Mesenchymal stem cell (in vitro differentiated cells and primary cell): ENCODE measurements around the gene WDR72.

Source experiments
- DNase-seq: peaks from one replicate; pipeline ENCODE4 v3.0.0-alpha.2; 2013
- H2AFZ ChIP-seq: one replicate; pipeline ENCODE4 v1.6.1; 2013; ENCODE audit warnings: low read depth, mild to moderate bottlenecking, control low read depth, inconsistent platforms, low read length, moderate library complexity
- H2AK5ac ChIP-seq: 2 replicates; pipeline ENCODE4 v1.6.1; 2013; ENCODE audit warnings: low read length, moderate library complexity, mild to moderate bottlenecking, inconsistent platforms; ENCODE audit not compliant: severe bottlenecking
- H2BK120ac ChIP-seq: one replicate; pipeline ENCODE4 v1.6.1; 2013; ENCODE audit warnings: low read depth, mild to moderate bottlenecking, inconsistent platforms, low read length, moderate library complexity
- H2BK12ac ChIP-seq, 2 experiments: one replicate each; pipeline ENCODE4 v1.6.1; 2013; ENCODE audit warnings: inconsistent platforms in 2 of 2, low read length in 2 of 2, mild to moderate bottlenecking in 2 of 2, moderate library complexity in 2 of 2, control low read depth in 1 of 2
- H2BK15ac ChIP-seq: one replicate; pipeline ENCODE4 v1.6.1; 2013; ENCODE audit warnings: mild to moderate bottlenecking, low read depth, inconsistent platforms; ENCODE audit not compliant: poor library complexity, severe bottlenecking
- H2BK5ac ChIP-seq: 2 replicates; pipeline ENCODE4 v1.6.1; 2013; ENCODE audit warnings: low read depth, mild to moderate bottlenecking, low read length, control low read depth, inconsistent platforms; ENCODE audit not compliant: poor library complexity, severe bottlenecking
- H3K14ac ChIP-seq, 2 experiments: one replicate each; pipeline ENCODE4 v1.6.1; 2013; ENCODE audit warnings: inconsistent platforms in 2 of 2, low read length in 2 of 2, control low read depth in 1 of 2, mild to moderate bottlenecking in 1 of 2, moderate library complexity in 1 of 2
- H3K18ac ChIP-seq, 2 experiments: one replicate each; pipeline ENCODE4 v1.6.1; 2013; ENCODE audit warnings: inconsistent platforms in 2 of 2, low read length in 2 of 2, control low read depth in 1 of 2, low read depth in 1 of 2, mild to moderate bottlenecking in 1 of 2
- H3K23ac ChIP-seq, 2 experiments: one replicate each; pipeline ENCODE4 v1.6.1; 2013; ENCODE audit warnings: inconsistent platforms in 2 of 2, low read length in 2 of 2, mild to moderate bottlenecking in 2 of 2, moderate library complexity in 2 of 2, control low read depth in 1 of 2
- H3K27ac ChIP-seq: 2 replicates; pipeline ENCODE4 v1.5.1; 2013; ENCODE audit warnings: mild to moderate bottlenecking, moderate library complexity, low read length, control low read depth, inconsistent platforms; ENCODE audit not compliant: poor library complexity, severe bottlenecking
- H3K27me3 ChIP-seq, 2 experiments: 2 replicates each; pipeline versions ENCODE4 v1.6.1 to v1.7.0; 2013; ENCODE audit warnings: low read length in 2 of 2, mild to moderate bottlenecking in 2 of 2, moderate library complexity in 2 of 2, control low read depth in 1 of 2, inconsistent platforms in 1 of 2; ENCODE audit not compliant: control insufficient read depth in 1 of 2, insufficient read depth in 1 of 2
- H3K36me3 ChIP-seq, 2 experiments: 2 replicates each; pipeline versions ENCODE4 v1.6.1 to v1.7.0; 2013; ENCODE audit warnings: low read length in 2 of 2, control low read depth in 1 of 2, inconsistent platforms in 1 of 2, low read depth in 1 of 2, mild to moderate bottlenecking in 1 of 2; ENCODE audit not compliant: insufficient read depth in 2 of 2, control insufficient read depth in 1 of 2
- H3K4ac ChIP-seq, 2 experiments: one replicate each; pipeline ENCODE4 v1.6.1; 2013; ENCODE audit warnings: inconsistent platforms in 2 of 2, low read length in 2 of 2, mild to moderate bottlenecking in 2 of 2, moderate library complexity in 2 of 2, control low read depth in 1 of 2, low read depth in 1 of 2
- H3K4me1 ChIP-seq: 2 replicates; pipeline ENCODE4 v1.6.1; 2013; ENCODE audit warnings: low read depth, low read length, control low read depth; ENCODE audit not compliant: control insufficient read depth, insufficient read depth
- H3K4me2 ChIP-seq: 2 replicates; pipeline ENCODE4 v1.6.1; 2013; ENCODE audit warnings: low read length, mild to moderate bottlenecking, inconsistent platforms; ENCODE audit not compliant: poor library complexity, severe bottlenecking
- H3K4me3 ChIP-seq, 2 experiments: 2 replicates each; pipeline versions ENCODE4 v1.5.1 to v1.7.0; 2013; ENCODE audit warnings: low read length in 2 of 2, mild to moderate bottlenecking in 2 of 2, control low read depth in 1 of 2, low read depth in 1 of 2; ENCODE audit not compliant: insufficient read depth in 1 of 2
- H3K79me1 ChIP-seq: replicated peaks from 2 replicates; pipeline ENCODE4 v1.6.1; 2013; ENCODE audit warnings: mild to moderate bottlenecking, control low read depth, low read length, inconsistent platforms; ENCODE audit not compliant: poor library complexity, severe bottlenecking
- H3K9ac ChIP-seq: 2 replicates; pipeline ENCODE4 v1.7.0; 2013; ENCODE audit warnings: mild to moderate bottlenecking, low read length, moderate library complexity
- H3K9me3 ChIP-seq: 2 replicates; pipeline ENCODE4 v1.7.0; 2013; ENCODE audit warnings: mild to moderate bottlenecking, low read length; ENCODE audit not compliant: control insufficient read depth
- H4K8ac ChIP-seq: one replicate; pipeline ENCODE4 v1.6.1; 2013; ENCODE audit warnings: inconsistent platforms, mild to moderate bottlenecking, low read length, moderate library complexity
- H4K91ac ChIP-seq: one replicate; pipeline ENCODE4 v1.6.1; 2013; ENCODE audit warnings: mild to moderate bottlenecking, low read length, inconsistent platforms
- WGBS: methylation state at CpG from one replicate; pipeline ENCODE4 v1.1.7; 2013; ENCODE audit warnings: mixed read lengths; 5-methylcytosine and 5-hydroxymethylcytosine counted together

WDR72 gene

GRCh38 chr15:53558384-53558783 lies 201.1 kb downstream of the WDR72 start:
- Histone ChIP-seq H2AFZ (no peak overlapping the region), H3K18ac (no peak overlapping the region), H2BK120ac (no peak overlapping the region), H3K23ac (no peak overlapping the region), H3K4ac (no peak overlapping the region), H3K14ac (no peak overlapping the region), H3K9ac (no peak overlapping the region), H3K27ac (no peak overlapping the region), H3K9me3 (no peaks in the 10 kb centered on the region), H4K91ac (no peak overlapping the region), H3K4me3 (no peak overlapping the region), H2BK15ac (no peak overlapping the region), H2BK12ac (no peak overlapping the region), H3K4me2 (no peak overlapping the region), H2AK5ac (no peak overlapping the region), H3K79me1 (peaks cover 4% of the 10 kb centered on the region), H2BK5ac (no peak overlapping the region), H3K36me3 (peaks cover 0 to 3% of the 10 kb centered on the region in 2 experiments), H3K4me1 (no peaks in the 10 kb centered on the region), H3K27me3 (no peaks in the 10 kb centered on the region), H4K8ac (no peak overlapping the region)
- no peak for DNase-seq
- WGBS: no CpG with 5 or more reads among the region's 1 CpG

GRCh38 chr15:53555226-53555625 lies 204.2 kb downstream of the WDR72 start:
- no peak overlapping the region for H3K4ac ChIP-seq
- no peaks in the 10 kb centered on the region for H3K4me1 ChIP-seq
- H3K79me1 ChIP-seq: peaks cover 8% of the 10 kb centered on the region
- no peak overlapping the region for H3K4me3 ChIP-seq
- H4K91ac ChIP-seq: no peak overlapping the region
- no peak overlapping the region for H2BK5ac ChIP-seq
- no peak for DNase-seq
- peaks cover 0 to 3% of the 10 kb centered on the region in 2 experiments for H3K36me3 ChIP-seq
- WGBS: 80% methylated on average over 5 of the region's 7 CpGs
- H2AFZ ChIP-seq: no peak overlapping the region
- H3K27me3 ChIP-seq: no peaks in the 10 kb centered on the region
- H2AK5ac ChIP-seq: no peak overlapping the region
- no peak overlapping the region for H3K23ac ChIP-seq
- H3K4me2 ChIP-seq: no peak overlapping the region
- H2BK15ac ChIP-seq: no peak overlapping the region
- no peak overlapping the region for H3K14ac ChIP-seq
- no peak overlapping the region for H4K8ac ChIP-seq
- no peak overlapping the region for H3K18ac ChIP-seq
- no peaks in the 10 kb centered on the region for H3K9me3 ChIP-seq
- H3K9ac ChIP-seq: no peak overlapping the region
- H2BK12ac ChIP-seq: no peak overlapping the region
- H3K27ac ChIP-seq: no peak overlapping the region
- no peak overlapping the region for H2BK120ac ChIP-seq

GRCh38 chr15:53549697-53550305 lies 209.7 kb downstream of the WDR72 start:
- no peak overlapping the region for H3K4ac ChIP-seq
- no peak overlapping the region for H4K91ac ChIP-seq
- no peak for DNase-seq
- no peaks in the 10 kb centered on the region for H3K4me1 ChIP-seq
- no peaks in the 10 kb centered on the region for H3K9me3 ChIP-seq
- WGBS: 95% methylated on average over 2 of the region's 3 CpGs
- no peak overlapping the region for H4K8ac ChIP-seq
- no peaks in the 10 kb centered on the region for H3K27me3 ChIP-seq
- no peak overlapping the region for H2BK5ac ChIP-seq
- H3K9ac ChIP-seq: no peak overlapping the region
- H3K36me3 ChIP-seq: no peaks in the 10 kb centered on the region
- no peak overlapping the region for H3K4me3 ChIP-seq
- no peak overlapping the region for H3K23ac ChIP-seq
- no peak overlapping the region for H2BK12ac ChIP-seq
- no peak overlapping the region for H3K27ac ChIP-seq
- H2BK15ac ChIP-seq: no peak overlapping the region
- no peak overlapping the region for H2AFZ ChIP-seq
- H3K79me1 ChIP-seq: peaks cover 7% of the 10 kb centered on the region
- no peak overlapping the region for H2BK120ac ChIP-seq
- no peak overlapping the region for H3K4me2 ChIP-seq
- no peak overlapping the region for H3K18ac ChIP-seq
- H2AK5ac ChIP-seq: no peak overlapping the region
- no peak overlapping the region for H3K14ac ChIP-seq

- no peaks in the 10 kb centered on the region for H3K27me3 ChIP-seq
- no peaks in the 10 kb centered on the region for H3K36me3 ChIP-seq
- H3K9ac ChIP-seq: no peak overlapping the region
- no peak overlapping the region for H4K91ac ChIP-seq
- no peak overlapping the region for H3K27ac ChIP-seq
- DNase-seq: no peak
- peaks cover 5% of the 10 kb centered on the region for H3K79me1 ChIP-seq
- H3K14ac ChIP-seq: no peak overlapping the region
- H2BK12ac ChIP-seq: no peak overlapping the region
- no peak overlapping the region for H2BK5ac ChIP-seq
- H3K4me3 ChIP-seq: no peak overlapping the region
- H2BK120ac ChIP-seq: no peak overlapping the region
- H4K8ac ChIP-seq: no peak overlapping the region
- no peak overlapping the region for H3K4me2 ChIP-seq
- no peak overlapping the region for H3K18ac ChIP-seq
- H3K23ac ChIP-seq: no peak overlapping the region
- H2BK15ac ChIP-seq: no peak overlapping the region
- no peak overlapping the region for H2AK5ac ChIP-seq
- no peaks in the 10 kb centered on the region for H3K4me1 ChIP-seq
- H3K4ac ChIP-seq: no peak overlapping the region
- no peak overlapping the region for H2AFZ ChIP-seq
- whole genome bisulfite sequencing: 83% methylated on average over 3 of the region's 4 CpGs
- H3K9me3 ChIP-seq: no peaks in the 10 kb centered on the region
Measured at GRCh38 chr15:53548236-53548635, 211.2 kb downstream of the WDR72 start.
